CD4-positive, alpha-beta T cell treated with Interleukin-15 for 4 hours (primary cell): ENCODE results near the gene PCDHGA5.
A peak's percentile ranks its signal among the peaks of the same experiment; 100 is the strongest.
"Not testable (repeated sequence)": the region's sequence is repeated elsewhere in the genome, so short reads cannot be mapped to it uniquely, and the experiment has no call there.

Experiments used
- DNase-seq: peaks from one replicate; pipeline ENCODE4 v3.0.0-alpha.2; 2020; ENCODE audit warnings: low spot score

PCDHGA5 gene

DNA sequence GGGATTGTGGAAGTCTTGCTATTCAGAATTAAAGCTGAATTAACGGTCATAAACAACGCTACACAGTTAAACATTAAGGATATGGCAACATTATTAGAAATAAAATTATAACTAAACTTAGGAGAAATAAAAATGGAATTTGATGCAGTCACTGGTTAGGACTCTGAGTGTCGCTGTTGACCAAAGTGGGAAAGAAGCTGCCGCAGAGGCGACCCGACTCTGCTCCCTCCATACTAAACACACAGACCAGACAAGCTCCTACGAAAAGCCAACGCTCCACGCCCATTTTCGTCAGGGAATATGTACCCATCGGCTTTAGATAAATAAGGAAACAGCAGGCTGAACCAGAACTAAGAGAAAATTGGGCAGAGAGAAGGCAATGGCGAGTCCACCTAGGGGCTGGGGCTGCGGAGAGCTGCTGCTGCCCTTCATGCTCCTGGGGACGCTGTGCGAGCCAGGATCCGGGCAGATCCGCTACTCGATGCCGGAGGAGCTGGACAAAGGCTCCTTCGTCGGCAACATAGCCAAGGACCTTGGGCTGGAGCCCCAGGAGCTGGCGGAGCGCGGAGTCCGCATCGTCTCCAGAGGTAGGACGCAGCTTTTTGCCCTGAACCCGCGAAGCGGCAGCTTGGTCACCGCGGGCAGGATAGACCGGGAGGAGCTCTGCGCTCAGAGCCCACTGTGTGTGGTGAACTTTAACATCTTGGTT lies at the start of gene PCDHGA5:
PCDHGA5 (plus strand) TSS at position 211 of the 709 bp plus-strand sequence; CDS start at position 380, 169 bp downstream.
- no peak for DNase-seq

DNA sequence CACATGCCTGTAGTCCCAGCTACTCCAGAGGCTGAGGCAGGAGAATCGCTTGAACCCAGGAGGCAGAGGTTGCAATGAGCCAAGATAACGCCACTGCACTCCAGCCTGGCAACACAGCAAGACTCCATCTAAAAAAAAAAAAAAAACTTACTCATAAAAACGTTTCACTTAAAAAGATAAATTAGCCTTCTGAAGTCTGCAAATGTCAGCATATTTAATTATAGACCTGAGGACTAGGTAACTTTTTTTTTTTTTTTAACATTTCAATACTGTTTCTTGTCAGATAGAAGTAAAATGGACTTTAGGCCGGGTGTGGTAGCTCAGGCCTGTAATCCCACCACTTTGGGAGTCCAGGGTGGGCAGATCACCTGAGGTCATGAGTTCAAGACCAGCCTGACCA lies 47.0 kb upstream of the PCDHGA5 start:
- DNase-seq, result not testable (repeated sequence)

DNA sequence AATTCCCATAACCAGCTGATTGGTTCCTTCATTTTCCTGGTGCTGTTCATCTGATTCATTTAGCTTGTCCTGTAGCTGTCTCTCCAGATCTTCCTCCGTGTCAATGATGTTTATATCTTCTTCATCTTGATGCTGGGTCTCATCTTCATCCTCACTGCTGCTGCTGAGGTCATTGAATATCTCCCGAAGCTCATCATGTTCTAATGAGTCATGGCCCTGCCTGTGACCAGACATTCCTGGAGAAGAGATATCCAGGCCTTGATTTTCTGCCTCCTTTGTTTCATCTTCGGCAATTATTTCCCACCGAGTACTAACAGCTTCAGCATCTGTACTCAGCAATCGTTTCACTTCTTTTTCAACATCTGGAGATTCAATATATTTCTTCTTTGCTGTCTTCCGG lies 44.8 kb upstream of the PCDHGA5 start:
- DNase-seq, result no peak

DNA sequence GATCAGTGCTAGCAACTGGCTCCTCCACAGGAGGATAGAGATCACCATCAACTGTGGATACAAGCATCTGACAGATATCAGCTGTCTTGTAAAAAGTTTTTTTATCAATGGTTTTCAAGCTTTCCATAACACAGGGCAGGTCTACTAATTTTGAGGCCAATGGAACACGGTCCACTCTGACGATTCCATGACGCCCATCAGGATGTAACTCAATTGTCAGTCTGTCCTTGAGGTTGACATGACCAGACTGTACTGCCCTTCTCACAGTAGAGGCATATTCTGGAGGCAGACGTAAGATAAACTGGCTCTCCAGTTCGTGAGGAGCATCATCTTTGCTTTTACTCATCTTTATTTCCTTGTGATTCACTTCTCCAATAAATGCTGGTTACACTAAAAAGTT lies 44.3 kb upstream of the PCDHGA5 start:
- no peak for DNase-seq

DNA sequence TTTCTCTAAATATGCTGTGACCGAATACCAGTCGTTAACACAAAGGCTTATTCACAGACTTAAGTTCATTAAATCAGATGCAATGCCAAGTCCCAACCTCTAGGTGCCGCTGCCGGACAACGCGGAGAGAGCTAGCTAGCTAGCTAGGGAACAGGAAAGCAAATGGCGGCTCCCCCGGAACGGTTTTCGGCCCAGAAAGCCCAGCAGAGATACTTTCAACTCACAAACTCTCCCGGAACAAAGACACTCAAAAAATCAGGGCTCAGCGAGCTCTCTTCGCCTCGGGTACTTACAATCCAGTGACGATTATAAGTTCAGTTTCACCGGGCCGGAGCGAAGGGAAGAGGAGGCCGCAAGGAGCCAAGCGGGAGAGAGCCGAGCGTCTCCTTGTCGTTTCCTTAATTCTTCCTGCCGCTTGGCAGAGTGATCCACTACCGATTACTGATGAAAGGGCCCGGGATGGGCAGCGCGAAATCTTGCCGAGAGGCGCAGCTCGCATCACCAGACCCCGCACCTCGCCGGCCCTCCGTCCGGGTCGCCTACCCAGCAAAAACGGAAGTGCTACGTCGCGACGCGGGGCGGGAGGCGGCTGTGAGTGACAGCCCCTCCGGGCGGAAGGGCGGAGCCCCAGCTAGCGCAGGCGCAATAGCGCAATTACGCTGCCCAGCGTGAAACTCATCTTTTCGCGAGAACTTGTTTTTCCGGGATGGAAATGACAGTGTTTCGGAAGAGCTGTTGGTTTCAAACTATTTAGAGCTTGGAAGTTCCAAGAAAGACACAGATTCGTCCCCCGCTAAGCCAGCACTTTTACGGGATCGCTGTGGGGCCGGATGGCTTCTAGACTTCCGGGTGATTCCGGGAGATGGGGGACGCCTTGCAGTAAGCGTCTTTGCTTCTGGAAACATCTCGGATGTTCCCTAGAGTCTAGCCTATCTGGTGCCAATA lies 43.5 kb upstream of the PCDHGA5 start, which contains the start of gene TAF7:
TAF7 (minus strand) TSS at position 560 of the 945 bp plus-strand sequence. CDS start 740 bp downstream, outside the sequence.
- peak; percentile 93 for DNase-seq

DNA sequence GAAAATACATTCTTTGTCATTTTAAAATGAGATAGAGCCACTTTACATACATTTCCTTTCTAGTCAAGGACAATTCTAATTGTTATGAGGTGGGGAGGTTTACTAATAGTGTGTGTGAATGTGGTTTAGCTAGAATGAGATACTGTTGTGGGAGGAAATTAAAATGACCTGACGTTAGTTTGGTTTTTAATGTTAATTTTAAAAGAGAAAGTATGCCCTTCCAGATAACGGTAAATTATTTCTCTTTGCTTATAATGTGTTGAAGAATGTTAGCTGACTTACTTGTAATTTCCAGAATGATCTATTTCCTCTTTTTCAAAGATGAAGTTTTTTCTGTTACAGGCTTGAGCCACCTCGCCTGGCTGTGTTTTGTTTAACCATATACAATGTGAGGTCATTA lies 41.7 kb upstream of the PCDHGA5 start:
- DNase-seq, result no peak

DNA sequence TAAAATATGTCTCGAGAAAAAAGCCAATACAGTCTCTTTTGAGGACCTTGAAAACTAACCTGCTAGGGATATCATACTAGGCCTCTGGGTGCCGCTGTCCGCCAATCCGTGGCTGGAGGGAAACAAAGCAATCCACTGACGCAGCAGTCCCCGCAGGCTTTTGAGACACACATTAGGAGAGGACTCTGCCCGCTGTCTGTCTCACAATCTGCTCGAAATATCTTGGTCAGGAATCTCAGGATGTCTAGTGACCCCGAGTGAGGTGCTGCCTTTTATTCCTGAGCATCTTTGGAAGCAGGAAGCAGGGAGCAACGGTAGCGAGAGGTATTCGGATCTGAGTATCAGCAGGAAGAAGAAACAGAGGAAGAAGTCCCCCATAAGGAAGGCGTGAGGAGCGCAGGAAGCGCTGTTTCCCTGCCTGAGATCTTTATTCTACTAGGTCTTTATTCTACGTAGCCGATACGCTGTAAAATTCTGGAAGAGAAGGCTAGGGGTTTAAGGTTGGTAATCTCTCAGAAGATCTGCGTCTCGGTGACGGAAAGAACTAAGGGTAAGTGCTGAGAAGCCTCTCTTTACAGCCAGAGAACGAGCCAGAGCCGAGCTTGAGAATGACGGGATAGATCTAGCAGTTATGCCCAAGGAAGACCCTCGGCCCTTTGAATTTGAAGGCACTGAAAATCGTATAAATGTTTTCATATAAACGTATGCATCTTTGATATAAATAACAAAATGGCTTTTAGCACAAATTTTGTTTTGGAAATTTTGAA lies 37.7 kb upstream of the PCDHGA5 start:
- DNase-seq, result peak; percentile 69

DNA sequence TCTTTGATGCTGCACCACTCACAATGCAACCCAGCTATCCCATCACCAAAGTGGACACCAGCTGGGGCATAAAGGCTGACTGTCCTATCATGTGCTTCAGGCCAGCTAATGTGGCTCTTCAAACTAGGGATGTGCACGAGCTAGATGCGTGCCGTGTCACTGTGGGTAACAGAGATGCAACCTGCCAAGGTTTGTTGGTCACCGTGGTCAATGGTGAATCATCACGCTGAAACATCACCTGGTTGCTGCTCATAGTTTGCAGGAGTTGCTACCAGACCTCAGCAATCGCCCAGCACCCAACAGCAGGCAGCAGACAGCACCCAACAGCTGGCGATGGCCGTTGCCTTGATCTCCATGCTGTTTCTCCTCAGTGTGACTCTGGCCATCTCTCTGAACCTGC lies 35.7 kb upstream of the PCDHGA5 start:
- DNase-seq, result no peak

DNA sequence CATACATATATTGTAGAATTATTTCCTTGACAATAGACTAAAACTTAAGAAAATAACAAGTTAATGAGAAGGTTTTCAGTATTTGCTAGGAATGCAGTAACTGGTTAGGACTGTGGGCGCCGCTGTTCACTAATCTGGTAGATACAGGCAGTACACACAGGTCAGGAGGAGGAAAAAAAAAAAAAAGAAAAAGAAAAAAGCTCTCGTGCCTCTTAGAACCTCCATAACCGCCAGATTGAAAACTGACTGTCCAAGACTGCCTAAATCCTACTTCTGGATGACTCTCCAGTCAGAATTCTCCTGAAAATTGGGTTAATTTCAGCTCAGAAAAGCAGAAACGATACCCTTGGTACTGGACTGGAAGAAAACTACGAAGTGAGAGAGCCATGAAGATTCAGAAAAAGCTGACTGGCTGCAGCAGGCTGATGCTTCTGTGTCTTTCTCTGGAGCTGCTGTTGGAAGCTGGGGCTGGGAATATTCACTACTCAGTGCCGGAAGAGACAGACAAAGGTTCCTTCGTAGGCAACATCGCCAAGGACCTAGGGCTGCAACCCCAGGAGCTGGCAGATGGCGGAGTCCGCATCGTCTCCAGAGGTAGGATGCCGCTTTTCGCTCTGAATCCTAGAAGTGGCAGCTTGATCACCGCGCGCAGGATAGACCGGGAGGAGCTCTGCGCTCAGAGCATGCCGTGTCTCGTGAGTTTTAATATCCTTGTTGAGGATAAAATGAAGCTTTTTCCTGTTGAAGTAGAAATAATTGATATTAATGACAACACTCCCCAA lies 33.5 kb upstream of the PCDHGA5 start, which contains the start of gene PCDHGA1:
PCDHGA1 (plus strand) TSS at position 216 of the 782 bp plus-strand sequence.
- no peak for DNase-seq

DNA sequence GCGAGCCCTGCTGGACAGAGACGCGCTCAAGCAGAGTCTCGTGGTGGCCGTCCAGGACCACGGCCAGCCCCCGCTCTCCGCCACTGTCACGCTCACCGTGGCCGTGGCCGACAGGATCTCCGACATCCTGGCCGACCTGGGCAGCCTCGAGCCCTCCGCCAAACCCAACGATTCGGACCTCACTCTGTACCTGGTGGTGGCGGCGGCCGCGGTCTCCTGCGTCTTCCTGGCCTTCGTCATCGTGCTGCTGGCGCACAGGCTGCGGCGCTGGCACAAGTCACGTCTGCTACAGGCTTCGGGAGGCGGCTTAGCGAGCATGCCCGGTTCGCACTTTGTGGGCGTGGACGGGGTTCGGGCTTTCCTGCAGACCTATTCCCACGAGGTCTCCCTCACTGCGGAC lies 31.4 kb upstream of the PCDHGA5 start:
- not testable (repeated sequence) for DNase-seq

DNA sequence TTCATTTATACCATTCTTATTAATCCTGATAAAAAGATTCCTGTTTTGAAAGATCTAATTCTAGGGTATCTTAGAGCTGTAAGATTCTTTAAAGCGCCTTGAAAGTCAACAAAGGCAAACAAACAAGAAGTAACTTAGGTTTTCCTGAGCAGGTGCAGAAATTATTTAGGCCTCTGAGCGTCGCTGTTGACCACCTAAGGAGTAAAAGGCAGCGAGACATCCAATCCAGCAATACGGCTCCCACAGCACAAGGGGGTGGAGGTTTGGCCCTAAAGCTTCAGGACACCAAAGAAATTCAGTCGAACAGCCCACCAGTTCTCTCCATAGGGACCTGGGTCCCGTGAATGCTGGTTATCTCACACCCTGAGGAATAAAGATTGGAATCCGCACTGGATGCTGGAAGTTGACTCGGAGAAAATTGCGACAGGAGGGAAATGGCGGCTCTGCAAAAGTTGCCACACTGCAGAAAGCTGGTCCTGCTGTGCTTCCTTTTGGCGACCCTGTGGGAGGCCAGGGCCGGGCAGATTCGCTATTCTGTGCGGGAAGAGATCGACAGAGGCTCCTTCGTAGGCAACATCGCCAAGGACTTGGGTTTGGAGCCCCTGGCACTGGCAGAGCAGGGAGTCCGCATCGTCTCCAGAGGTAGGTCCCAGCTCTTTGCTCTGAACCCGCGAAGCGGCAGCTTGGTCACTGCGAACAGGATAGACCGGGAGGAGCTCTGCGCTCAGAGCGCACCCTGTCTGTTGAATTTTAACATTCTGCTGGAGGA lies 25.2 kb upstream of the PCDHGA5 start, which contains the start of gene PCDHGA2:
PCDHGA2 (plus strand) TSS at position 223 of the 769 bp plus-strand sequence.
- no peak for DNase-seq

DNA sequence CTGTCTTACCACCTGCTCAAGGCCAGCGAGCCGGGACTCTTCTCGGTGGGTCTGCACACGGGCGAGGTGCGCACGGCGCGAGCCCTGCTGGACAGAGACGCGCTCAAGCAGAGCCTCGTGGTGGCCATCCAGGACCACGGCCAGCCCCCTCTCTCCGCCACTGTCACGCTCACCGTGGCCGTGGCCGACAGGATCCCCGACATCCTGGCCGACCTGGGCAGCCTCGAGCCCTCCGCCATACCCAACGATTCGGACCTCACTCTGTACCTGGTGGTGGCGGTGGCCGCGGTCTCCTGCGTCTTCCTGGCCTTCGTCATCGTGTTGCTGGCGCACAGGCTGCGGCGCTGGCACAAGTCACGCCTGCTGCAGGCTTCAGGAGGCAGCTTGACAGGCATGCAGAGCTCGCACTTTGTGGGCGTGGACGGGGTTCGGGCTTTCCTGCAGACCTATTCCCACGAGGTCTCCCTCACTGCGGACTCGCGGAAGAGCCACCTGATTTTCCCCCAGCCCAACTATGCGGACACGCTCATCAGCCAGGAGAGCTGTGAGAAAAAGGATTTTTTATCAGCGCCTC lies 23.1 kb upstream of the PCDHGA5 start:
- not testable (repeated sequence) for DNase-seq

DNA sequence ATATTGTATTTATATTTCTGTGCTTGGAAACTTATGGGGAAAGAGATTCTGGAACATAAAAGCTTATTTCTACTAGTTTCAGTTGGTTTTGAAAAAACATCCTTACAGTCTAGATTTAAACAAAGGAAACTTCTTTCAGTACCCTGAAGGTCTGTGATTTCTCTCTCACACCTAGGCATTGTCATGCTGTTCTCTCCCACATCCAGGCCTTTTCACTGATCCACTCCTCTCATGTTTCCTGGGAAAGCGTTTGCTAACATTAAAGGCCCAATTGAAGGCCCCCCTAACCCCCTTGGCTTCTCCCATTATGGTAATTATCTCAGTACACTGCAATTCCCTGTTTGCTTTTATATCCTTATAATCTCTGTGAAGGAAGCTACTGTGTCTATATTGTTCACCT lies 21.2 kb upstream of the PCDHGA5 start:
- no peak for DNase-seq

DNA sequence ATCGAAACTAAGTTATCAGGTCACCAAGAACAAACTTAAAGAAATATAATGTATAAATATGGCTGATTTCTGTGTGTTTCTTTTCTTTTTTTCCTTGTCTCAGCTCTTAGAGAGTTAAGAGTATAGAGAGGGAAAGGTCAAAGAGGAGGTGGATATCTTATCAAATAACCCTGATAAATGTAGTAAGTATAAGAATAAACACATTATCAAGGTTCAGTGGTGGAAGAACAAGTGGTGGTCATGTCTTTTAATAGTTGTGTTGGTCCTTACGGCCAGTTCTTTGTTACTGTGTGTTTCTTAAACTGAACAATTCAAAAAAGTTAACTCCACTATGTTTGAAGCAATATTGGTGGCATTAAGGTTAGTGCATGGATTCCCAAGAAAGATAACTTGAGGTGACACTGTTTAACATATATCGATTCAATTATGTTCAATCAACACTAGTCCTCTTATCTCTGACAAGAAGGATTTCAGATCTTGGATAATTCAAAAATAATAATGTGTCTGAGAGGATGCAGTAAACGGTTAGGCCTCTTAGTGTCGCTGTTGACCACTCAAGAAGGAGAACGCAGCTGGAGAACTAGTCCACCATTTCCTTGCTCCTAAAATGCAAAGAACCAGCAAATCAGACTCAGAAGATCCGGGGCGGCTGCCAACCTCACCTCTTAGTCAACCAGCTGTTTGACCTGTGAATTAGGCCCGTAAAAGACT lies 20.6 kb upstream of the PCDHGA5 start, which contains the start of gene PCDHGA3:
PCDHGA3 (plus strand) TSS at position 588 of the 711 bp plus-strand sequence. CDS start 205 bp downstream, outside the sequence.
- no peak for DNase-seq

DNA sequence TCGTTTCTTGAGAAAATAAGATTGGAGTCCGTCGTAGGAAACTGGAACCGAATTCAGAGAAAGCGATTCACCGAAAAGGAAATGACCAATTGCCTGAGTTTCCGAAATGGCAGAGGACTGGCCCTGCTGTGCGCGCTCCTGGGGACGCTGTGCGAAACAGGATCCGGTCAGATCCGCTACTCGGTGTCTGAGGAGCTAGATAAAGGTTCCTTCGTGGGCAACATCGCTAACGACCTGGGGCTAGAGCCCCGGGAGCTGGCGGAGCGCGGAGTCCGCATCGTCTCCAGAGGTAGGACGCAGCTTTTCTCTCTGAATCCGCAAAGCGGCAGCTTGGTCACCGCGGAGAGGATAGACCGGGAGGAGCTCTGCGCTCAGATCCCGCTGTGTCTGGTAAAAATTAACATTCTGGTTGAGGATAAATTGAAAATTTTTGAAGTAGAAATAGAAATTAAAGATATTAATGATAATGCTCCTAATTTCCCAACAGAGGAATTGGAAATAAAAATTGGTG lies 20.0 kb upstream of the PCDHGA5 start:
- DNase-seq, result no peak

DNA sequence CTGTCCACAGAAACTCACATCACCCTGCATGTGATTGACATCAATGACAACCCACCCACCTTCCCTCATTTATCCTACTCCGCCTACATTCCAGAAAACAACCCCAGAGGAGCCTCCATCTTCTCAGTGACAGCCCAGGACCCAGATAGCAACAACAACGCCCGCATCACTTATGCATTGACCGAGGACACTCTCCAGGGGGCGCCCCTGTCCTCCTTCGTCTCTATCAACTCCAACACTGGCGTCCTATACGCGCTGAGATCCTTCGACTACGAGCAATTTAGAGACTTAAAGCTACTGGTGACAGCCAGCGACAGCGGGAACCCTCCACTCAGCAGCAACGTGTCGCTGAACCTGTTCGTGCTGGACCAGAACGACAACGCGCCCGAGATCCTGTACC lies 18.6 kb upstream of the PCDHGA5 start:
- DNase-seq, result no peak

DNA sequence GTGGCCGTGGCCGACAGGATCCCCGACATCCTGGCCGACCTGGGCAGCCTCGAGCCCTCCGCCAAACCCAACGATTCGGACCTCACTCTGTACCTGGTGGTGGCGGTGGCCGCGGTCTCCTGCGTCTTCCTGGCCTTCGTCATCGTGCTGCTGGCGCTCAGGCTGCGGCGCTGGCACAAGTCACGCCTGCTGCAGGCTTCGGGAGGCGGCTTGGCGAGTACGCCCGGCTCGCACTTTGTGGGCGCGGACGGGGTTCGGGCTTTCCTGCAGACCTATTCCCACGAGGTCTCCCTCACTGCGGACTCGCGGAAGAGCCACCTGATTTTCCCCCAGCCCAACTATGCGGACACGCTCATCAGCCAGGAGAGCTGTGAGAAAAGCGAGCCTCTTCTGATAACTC lies 17.9 kb upstream of the PCDHGA5 start:
- not testable (repeated sequence) for DNase-seq

DNA sequence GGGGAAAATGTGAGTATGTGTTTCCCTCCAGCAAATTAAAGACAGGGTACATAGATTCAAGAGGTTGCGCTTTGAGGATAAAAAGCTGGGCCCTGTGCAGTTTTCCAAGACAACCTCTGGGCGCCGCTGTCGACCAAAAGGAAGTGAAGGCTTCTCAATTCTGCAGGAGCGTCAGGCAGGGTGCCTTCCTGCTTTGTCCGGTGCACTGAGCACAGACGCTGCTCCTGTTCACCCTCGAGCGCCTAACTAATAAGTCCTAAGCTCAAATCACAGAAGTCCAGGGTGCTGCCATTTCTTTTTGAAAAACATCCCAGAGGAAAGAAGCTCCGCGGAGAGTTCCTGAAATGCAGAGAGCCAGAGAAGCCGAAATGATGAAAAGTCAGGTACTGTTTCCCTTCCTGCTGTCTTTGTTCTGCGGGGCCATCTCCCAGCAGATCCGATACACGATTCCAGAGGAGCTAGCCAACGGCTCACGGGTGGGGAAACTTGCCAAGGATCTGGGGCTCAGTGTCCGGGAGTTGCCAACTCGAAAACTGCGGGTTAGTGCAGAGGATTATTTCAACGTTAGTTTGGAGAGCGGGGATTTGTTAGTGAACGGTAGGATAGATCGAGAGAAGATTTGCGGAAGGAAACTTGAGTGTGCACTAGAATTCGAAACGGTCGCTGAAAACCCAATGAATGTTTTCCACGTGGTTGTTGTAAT lies 13.9 kb upstream of the PCDHGA5 start, which contains the start of gene PCDHGB1:
PCDHGB1 (plus strand) TSS at position 183 of the 703 bp plus-strand sequence; CDS start at position 345, 162 bp downstream.
- peak; percentile 31 for DNase-seq
